ENCODE data around the gene NLK. TPM values are rescaled to one million over a fixed set of nuclear protein-coding genes. Genes with fewer than 3 reads are reported as not detected.

Gene NLK
- polyA plus RNA-seq, 1 donor from 2014 or later = 81.7 TPM

GRCh38 chr17:28204751-28205150 is 162.3 kb downstream of the NLK start:
- Histone ChIP-seq H3K9me2 (ENCODE audit: insufficient read depth, low read length) (no peaks in the 10 kb centered on the region), H3K4me3 (ENCODE audit: low read length) (no peak overlapping the region), H2AFZ (ENCODE audit: low read depth, low read length) (no peak overlapping the region), H3F3A (ENCODE audit: insufficient read depth, low read length, poor library complexity, severe bottlenecking) (no peaks in the 10 kb centered on the region), H3K27me3 (ENCODE audit: insufficient read depth, low read depth, low read length) (no peaks in the 10 kb centered on the region), H3K36me3 (ENCODE audit: insufficient read depth, low read length) (no peaks in the 10 kb centered on the region), H3K9ac (ENCODE audit: low read length) (no peak overlapping the region), H3K27ac (ENCODE audit: low read length) (no peak overlapping the region), H3K4me2 (ENCODE audit: low read length) (no peak overlapping the region), H3K9me3 (ENCODE audit: low read length) (no peaks in the 10 kb centered on the region), H3K79me2 (replicated peaks; ENCODE audit: insufficient read depth, low read length) (no peaks in the 10 kb centered on the region), H4K20me1 (ENCODE audit: insufficient read depth) (no peaks in the 10 kb centered on the region)
- TF ChIP-seq, protein P1, sequence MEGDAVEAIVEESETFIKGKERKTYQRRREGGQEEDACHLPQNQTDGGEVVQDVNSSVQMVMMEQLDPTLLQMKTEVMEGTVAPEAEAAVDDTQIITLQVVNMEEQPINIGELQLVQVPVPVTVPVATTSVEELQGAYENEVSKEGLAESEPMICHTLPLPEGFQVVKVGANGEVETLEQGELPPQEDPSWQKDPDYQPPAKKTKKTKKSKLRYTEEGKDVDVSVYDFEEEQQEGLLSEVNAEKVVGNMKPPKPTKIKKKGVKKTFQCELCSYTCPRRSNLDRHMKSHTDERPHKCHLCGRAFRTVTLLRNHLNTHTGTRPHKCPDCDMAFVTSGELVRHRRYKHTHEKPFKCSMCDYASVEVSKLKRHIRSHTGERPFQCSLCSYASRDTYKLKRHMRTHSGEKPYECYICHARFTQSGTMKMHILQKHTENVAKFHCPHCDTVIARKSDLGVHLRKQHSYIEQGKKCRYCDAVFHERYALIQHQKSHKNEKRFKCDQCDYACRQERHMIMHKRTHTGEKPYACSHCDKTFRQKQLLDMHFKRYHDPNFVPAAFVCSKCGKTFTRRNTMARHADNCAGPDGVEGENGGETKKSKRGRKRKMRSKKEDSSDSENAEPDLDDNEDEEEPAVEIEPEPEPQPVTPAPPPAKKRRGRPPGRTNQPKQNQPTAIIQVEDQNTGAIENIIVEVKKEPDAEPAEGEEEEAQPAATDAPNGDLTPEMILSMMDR (IDR thresholded peaks at IDR 0.05; ENCODE audit: poor library complexity, severe bottlenecking) = no peak
- TF ChIP-seq EP300 (conservative IDR thresholded peaks at IDR 0.05; ENCODE audit: poor library complexity, severe bottlenecking) = no peak
- no peak for TF ChIP-seq REST (IDR thresholded peaks at IDR 0.05; ENCODE audit: borderline replicate concordance)
- TF ChIP-seq SMC3 (conservative IDR thresholded peaks at IDR 0.05; ENCODE audit: poor library complexity) = no peak
- no peak for TF ChIP-seq POLR2AphosphoS5 (IDR thresholded peaks at IDR 0.05)
- no peak for TF ChIP-seq EZH2 (IDR thresholded peaks at IDR 0.05; ENCODE audit: borderline replicate concordance, insufficient read depth, low read length, poor library complexity, severe bottlenecking)
- no peak for TF ChIP-seq MXI1 (conservative IDR thresholded peaks at IDR 0.05; ENCODE audit: poor library complexity, severe bottlenecking)
- TF ChIP-seq TAF1 (IDR thresholded peaks at IDR 0.05; ENCODE audit: low read depth) = no peak
- TF ChIP-seq RAD21 (conservative IDR thresholded peaks at IDR 0.05) = no peak

DNA sequence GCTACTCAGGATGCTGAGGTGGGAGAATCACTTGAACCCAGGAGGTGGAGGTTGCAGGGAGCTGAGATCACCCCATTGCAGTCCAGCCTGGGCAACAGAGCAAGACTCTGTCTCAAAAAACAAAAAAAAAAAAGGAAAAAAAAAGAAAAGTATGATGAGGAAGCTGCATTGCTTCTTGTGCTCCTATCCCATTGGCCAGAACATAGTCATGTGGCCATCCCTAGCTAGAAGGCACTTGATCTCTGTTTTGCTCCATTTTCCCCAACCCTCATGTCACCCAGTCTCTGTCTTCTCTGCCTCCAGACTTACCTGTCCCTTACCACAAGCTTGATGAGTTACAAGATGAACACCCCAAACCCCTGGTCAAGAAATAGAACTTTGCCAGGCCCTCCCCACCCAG is 163.8 kb downstream of the NLK start:
- no peaks in the 10 kb centered on the region for H3F3A ChIP-seq (ENCODE audit: insufficient read depth, low read length, poor library complexity, severe bottlenecking)
- no peaks in the 10 kb centered on the region for H3K9me3 ChIP-seq (ENCODE audit: low read length)
- H3K79me2 ChIP-seq (replicated peaks; ENCODE audit: insufficient read depth, low read length) = no peaks in the 10 kb centered on the region
- no peaks in the 10 kb centered on the region for H3K27me3 ChIP-seq (ENCODE audit: insufficient read depth, low read depth, low read length)
- no peak overlapping the region for H3K4me3 ChIP-seq (ENCODE audit: low read length)
- no peak for TF ChIP-seq TAF1 (IDR thresholded peaks at IDR 0.05; ENCODE audit: low read depth)
- no peak for TF ChIP-seq EP300 (conservative IDR thresholded peaks at IDR 0.05; ENCODE audit: poor library complexity, severe bottlenecking)
- no peak for TF ChIP-seq RAD21 (conservative IDR thresholded peaks at IDR 0.05)
- TF ChIP-seq POLR2AphosphoS5 (IDR thresholded peaks at IDR 0.05) = no peak
- no peak for TF ChIP-seq MXI1 (conservative IDR thresholded peaks at IDR 0.05; ENCODE audit: poor library complexity, severe bottlenecking)
- TF ChIP-seq, protein P1 (IDR thresholded peaks at IDR 0.05; ENCODE audit: poor library complexity, severe bottlenecking) = no peak
- TF ChIP-seq REST (IDR thresholded peaks at IDR 0.05; ENCODE audit: borderline replicate concordance) = no peak
- H3K27ac ChIP-seq (ENCODE audit: low read length) = no peak overlapping the region
- H3K9me2 ChIP-seq (ENCODE audit: insufficient read depth, low read length) = no peaks in the 10 kb centered on the region
- H3K36me3 ChIP-seq (ENCODE audit: insufficient read depth, low read length) = no peaks in the 10 kb centered on the region
- H4K20me1 ChIP-seq (ENCODE audit: insufficient read depth) = no peaks in the 10 kb centered on the region
- no peak overlapping the region for H3K9ac ChIP-seq (ENCODE audit: low read length)
- no peak overlapping the region for H3K4me2 ChIP-seq (ENCODE audit: low read length)
- no peak overlapping the region for H2AFZ ChIP-seq (ENCODE audit: low read depth, low read length)

Measured in neural cell (in vitro differentiated cells).